T-helper 9 cell (primary cell): ENCODE measurements around the gene PILRB.
"Not testable (repeated sequence)": the region's sequence is repeated elsewhere in the genome, so short reads cannot be mapped to it uniquely, and the experiment has no call there.

Source experiments
- DNase-seq: peaks from one replicate; pipeline ENCODE4 v3.0.0-alpha.2; 2020

Gene PILRB

DNA sequence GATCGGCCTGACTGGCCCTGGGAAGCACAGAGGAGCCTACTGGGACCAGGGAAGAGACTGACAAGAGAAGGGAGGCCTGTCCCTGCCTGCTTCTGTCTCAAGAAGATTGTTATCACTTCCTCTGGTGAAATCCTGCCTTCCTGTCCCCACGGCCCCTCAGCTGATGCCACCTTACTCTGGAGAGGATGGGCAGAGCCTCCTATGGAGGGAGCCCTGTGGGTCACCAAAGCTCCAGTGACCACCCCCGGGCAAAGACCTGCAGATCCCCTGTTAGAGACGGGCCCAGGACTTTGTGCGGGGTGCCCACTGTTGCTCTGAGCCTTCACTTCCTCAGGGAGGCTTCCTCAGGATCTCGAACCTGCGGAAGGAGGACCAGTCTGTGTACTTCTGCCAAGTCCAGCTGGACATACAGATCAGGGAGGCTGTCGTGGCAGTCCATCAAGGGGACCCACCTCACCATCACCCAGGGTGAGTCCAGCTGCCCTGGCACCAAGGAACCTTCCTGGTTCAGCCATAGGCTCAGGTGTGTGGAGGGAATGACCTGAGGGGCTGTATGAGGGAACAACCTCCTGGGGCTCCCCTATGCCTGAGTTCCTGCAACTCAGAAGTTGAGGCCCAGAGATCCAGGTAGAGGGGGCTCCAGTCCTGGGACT, 1.4 kb upstream of the PILRB start:
- DNase-seq, result no peak

DNA sequence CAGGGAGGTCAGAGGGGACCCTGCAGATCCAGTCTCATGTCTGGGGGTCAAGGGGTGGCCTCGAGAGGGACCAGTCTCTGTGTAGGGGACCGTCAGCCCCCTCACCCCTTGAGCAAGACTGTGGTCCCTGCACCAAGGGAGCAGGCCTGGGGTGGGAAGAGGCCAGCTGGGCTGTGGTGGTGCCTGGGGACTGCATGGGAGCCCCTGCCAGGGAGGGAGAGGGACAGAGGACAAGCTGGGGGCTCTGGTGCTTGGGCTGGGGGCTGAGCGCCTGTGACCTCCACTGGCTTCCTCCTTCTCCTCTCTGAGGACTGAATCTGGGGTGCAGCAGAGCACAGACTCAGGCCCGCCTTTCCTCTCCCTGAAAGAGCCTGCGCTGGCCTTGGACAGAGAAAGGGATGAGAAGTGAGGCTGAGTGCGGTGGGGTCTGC, 771 bp upstream of the PILRB start:
- no peak for DNase-seq

DNA sequence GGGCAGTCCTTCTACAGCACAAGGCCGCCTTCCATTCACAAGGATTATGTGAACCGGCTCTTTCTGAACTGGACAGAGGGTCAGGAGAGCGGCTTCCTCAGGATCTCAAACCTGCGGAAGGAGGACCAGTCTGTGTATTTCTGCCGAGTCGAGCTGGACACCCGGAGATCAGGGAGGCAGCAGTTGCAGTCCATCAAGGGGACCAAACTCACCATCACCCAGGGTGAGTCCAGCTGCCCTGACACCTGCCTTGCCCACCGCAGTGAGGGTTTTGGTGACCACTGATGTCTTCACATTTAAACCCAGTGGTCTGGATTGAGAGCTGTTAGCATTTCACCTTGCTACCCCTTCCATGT, 918 bp downstream of the PILRB start:
- DNase-seq, result no peak

DNA sequence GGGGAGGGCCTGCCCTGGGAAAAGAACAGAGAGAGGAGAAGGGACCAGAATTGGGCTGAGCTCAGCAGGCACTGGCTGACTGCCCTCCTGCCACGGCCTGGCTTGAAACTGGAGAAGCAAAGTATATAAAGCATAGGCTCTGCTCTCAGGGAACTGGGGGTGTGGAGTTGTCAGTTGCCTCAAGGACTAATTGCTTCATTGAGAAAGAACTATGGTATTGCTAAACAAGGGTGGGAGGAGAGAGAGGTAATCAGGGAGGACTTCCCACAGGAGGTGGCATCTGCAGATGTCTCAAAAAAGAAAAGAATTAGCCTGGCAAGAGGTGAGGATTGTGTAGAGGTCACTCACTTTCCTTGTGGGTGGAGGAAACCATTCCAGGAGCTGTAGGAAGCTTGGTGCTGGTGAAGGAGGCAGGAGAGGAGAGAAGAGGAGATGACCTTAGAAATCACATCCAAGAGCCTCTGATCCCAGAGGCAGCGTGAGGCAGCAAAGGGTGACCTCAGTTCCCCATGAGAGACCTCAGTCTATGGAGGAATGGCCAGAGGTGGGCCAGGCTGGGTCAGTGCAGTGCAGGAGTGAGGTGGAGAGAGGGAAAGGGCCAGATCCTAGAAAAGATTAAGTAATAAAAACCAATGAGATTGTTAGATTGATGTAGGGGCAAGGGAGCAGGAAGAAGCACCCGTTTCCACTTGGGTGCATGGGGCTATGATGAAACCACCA, 2.4 kb downstream of the PILRB start:
- no peak for DNase-seq

DNA sequence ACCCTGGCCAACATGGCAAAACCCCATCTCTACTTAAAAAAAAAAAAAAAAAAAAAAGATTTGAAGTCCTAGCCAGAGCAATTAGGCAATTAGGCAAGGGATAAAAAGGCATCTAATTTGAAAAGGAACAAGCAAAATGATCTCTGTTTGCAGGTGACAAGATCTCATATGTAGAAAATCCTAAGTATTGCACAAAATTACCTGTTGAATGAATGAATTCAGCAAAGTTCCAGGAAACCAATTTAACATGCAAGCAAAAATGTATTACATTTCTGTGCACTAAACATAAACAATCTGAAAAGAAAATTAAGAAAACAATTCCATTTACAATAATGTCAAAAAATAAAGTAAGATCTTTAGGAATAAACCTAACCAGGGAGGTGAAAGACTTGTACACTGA, 5.2 kb downstream of the PILRB start:
- DNase-seq, result no peak

DNA sequence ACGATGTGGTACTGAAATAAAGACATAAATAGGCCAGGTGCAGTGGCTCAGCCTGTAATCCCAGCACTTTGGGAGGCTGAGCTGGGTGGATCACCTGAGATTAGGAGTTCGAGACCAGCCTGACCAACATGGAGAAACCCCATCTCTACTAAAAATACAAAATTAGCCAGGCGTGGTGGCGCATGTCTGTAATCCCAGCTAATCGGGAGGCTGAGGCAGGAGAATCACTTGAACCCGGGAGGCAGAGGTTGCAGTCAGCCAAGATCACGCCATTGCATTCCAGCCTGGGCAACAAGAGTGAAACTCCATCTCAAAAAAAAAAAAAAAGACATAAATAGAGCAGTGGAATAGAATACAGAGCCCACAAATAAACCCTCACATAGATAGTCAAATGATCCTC, 5.9 kb downstream of the PILRB start:
- DNase-seq, result not testable (repeated sequence)

DNA sequence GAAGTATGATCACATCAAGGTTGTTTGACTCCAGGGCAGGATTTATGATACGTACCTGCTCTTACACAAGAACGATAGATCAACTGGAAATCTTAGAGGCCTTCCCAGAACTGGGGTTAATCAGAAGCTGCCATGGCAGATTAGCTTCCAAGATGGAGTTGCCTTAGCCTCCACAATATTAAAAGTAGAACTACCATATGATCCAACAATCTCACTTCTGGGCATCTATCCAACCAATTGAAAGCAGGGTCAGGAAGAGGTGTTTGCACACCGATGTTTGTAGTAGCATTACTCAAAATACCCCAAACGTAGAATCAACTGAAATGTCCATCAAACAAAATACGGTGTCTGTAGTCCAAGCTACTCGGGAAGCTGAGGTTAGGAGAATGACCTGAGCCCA, 6.6 kb downstream of the PILRB start:
- no peak for DNase-seq

DNA sequence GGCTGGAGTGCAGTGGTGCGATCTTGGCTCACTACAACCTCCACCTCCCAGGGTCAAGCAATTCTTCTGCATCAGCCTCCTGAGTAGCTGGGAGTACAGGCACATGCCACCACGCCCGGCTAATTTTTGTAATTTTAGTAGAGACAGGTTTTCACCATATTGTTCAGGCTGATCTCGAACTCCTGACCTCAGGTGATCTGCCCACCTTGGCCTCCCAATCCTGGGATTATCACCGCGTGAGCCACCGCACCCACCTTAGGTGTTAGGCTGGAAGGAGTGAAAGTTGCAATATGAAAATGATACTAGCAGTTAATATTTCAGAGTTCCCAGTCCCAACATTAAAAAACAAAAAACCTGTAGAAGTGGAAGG, 8.1 kb downstream of the PILRB start:
- not testable (repeated sequence) for DNase-seq

DNA sequence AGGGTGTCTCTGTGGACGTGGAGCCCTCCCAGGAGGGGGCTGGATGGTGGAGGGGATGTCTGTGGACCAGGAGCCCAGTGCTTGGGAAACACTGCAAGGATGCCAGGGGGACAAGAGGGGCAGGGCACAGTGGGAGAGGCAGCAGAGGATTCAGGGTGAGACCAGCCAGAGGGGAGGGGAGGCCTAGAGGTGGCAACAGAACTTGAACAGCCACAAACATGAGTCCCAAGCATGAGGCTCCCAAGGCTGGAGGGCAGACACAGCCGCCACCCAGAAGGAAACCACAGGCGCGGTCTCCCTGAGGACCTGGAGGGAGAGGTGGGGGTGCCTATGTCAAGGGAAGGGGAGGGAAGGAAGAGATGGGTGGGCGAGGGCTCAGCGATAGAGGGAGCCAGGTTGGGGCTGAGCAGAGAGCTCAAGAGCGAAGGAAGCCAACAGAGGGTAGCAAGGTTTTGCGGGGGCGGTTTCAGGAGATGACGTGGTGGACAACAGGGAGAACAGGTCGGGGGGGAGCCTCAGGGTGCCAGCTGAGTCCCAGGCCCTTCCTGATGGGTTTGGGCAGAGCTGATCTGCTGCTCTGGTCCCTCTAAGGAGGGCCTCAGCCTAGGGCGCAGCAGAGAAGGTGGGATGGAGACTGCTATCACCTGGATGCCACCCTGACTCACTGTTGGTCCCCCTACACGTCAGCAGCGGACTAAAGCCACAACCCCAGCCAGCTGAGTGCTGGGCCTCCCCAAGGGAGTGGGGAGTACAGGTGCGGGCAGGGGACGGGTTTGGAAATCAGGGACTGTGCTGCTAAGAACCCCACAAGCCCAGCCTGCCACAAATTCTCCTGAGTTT, 8.7 kb downstream of the PILRB start:
- no peak for DNase-seq

DNA sequence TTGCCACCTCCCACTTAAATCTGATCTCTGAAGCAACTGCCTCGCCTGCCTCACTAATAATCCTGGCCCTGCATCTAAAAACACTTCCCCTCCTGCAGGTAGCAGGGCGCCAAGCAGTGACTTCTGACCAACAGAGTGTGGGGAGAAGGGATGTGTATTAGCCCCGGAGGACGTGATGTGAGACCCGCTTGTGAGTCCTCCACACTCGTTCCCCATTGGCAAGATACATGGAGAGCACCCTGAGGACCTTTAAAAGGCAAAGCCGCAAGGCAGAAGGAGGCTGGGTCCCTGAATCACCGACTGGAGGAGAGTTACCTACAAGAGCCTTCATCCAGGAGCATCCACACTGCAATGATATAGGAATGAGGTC, 9.3 kb downstream of the PILRB start:
- DNase-seq, result no peak

DNA sequence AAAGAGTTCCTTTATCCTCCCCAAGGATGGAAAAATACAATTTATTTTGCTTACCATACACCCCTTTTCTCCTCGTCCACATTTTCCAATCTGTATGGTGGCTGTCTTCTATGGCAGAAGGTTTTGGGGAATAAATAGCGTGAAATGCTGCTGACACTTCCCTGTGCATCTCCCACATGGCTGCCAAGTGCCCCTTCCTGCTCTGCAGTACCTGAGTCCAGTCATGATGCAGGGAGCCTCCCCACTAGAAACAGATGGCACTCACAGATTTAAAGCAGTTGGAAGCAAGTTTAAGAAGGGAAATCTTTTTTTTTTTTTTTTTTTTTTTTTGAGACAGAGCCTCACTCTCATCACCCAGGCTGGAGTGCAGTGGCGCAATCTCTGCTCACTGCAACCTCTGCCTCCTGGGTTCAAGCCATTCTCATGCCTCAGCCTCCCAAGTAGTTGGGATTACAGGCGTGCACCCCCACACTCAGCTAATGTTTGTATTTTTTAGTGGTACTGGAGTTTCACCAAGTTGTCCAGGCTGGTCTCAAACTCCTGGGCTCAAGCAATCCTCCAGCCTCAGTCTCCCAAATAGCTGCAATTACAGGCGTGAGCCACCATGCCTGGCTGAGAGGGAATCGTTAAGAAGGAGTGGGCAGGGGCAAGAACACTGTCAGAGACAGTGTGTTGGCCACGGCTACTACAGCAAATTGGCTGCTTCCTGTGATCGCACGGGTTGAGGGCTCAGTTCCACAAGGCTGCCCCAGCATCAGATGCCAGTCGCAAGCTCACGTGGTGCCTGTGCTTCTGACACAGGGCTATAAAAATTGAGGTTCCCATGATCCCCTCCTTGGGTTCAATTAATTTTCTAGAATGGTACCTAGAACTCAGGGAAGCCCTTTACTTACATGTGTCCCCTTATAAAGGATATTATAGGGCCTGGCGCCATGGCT, 10.0 kb downstream of the PILRB start:
- no peak for DNase-seq

DNA sequence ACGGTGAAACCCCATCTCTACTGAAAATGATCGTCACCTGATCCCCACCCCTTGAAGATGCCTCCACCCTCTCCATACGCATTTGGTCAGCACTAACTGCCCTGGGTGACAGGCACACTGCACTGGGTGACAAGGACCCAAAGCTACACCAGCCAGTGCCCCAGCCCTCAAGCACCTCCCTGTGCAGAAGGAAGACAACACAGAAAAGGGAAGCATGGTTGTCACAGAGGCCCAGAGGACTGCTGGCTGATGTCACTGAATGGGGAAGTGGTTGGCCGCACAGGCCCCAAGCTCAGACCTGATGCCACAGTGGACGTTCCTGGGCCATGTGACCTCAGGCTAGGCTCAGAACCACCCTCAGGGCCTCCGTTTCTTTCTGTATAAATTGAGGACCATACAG, 11.2 kb downstream of the PILRB start:
- DNase-seq, result no peak

DNA sequence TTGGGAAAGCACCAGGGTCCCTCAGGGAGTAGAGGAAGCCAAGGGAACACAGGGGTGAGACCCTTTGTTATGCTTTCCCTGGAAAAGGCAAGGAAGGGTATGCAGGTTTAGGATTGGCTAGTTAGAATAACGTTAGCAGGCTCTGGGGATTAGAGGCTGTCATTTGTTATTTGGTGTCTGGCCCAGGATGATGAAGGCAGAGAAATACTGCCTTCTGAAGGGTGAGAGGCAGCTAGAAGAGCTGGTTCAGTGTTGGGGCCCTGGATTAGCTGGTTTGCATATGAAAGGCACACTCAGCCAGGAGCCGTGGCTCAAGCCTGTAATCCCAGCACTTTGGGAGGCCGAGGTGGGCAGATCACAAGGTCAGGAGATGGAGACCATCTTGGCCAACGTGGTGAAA, 12.4 kb downstream of the PILRB start:
- no peak for DNase-seq

DNA sequence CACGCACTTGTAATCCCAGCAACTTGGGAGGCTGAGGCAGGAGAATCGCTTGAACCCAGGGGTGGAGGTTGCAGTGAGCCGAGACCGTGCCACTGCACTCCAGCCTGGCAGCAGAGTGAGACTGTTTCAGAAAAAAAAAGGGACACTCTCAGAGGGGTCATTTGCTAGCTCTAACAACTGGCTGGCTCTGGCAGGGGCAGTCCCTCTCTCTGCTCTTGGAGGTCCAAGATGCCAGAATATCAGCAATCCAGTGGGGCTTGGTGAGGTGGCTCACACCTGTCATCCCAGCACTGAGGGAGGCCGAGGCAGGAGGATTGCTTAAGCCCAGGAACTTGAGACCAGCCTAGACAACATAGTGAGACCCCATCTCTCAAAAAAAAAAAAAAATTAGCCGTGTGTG, 12.8 kb downstream of the PILRB start:
- DNase-seq, result no peak

DNA sequence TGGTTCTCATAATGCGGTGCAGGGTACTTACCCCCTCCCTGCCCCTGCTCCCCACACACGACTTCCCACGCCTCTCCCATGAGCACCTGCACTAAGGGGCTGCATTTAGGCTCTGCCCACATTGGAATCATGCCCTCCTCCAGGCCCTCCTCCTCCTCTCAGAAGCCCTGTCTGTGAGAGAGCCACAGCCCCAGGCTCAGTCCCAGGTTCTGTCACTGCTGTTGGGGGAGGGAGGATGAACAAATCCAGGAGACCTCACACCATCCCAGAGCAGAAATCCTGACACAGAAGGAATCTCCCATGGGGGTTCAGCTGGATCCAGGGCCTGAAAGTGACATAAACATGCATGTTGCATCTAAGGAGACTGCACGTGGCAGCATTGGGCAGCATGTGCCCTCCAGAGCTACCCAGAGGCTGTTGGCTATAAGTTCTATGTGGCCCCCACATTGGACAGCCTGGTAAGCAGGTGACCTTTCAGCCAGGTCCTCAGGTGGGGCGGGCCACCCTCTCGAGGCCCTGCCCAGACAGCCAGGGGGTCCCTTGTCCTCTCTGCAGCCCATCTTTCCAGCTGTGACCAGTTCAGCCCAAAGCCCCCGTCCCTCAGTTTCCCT, 13.7 kb downstream of the PILRB start:
- DNase-seq, result no peak

DNA sequence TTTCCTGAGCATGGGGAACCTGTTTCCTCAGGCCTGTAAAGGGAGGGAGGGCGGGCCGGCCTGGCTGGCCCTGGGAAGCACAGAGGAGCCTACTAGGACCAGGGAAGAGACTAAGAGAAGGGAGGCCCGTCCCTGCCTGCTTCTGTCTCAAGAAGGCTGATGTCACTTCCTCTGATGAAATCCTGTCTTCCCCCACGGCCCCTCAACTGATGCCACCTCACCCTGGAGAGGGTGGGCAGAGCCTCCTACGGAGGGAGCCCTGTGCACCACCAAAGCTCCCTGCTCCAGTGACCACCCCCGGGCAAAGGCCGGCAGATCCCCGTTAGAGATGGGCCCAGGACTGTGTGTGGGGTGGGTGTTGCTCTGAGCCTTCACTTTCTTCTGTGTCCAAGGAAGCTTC, 14.3 kb downstream of the PILRB start:
- no peak for DNase-seq

DNA sequence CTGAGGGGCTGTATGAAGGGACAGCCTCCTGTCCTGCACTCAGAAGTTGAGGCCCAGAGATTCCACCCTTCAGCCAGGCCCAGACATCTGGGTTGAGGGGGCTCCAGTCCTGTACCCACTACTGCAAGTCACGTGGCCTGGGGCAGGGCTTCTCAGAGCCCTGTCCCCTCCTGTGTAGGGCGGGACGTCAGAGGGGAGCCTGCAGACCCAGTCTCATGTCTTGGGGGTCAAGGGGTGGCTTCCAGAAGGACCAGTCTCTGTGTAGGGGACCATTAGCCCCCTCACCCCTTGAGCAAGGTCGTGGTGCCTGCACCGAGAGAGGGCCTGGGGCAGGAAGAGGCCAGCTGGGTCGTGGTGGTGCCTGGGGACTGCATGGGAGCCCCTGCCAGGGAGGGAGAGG, 14.8 kb downstream of the PILRB start:
- no peak for DNase-seq

DNA sequence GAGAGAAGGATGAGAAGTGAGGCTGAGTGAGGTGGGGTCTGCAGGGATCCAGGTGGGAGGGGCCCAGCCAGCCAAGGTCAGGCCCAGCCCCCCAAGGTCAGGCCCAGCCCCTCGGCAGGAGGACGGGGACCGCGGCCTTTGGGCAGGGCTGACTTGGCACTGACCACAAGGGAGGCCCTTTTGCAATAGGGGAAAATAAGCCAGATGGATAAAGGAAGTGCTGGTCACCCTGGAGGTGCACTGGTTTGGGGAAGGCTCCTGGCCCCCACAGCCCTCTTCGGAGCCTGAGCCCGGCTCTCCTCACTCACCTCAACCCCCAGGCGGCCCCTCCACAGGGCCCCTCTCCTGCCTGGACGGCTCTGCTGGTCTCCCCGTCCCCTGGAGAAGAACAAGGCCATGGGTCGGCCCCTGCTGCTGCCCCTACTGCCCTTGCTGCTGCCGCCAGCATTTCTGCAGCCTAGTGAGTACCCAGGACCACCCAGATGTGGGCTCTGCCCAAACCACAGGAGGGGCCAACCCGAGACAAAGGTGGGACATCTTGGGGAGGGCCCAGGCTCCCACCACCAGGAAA, 15.4 kb downstream of the PILRB start, which contains the start of gene PILRA:
Gene PILRA, plus strand, starts transcription at position 227 of the 571 bp plus-strand sequence. Its CDS starts 170 bp downstream, at position 397.
- DNase-seq, result no peak

DNA sequence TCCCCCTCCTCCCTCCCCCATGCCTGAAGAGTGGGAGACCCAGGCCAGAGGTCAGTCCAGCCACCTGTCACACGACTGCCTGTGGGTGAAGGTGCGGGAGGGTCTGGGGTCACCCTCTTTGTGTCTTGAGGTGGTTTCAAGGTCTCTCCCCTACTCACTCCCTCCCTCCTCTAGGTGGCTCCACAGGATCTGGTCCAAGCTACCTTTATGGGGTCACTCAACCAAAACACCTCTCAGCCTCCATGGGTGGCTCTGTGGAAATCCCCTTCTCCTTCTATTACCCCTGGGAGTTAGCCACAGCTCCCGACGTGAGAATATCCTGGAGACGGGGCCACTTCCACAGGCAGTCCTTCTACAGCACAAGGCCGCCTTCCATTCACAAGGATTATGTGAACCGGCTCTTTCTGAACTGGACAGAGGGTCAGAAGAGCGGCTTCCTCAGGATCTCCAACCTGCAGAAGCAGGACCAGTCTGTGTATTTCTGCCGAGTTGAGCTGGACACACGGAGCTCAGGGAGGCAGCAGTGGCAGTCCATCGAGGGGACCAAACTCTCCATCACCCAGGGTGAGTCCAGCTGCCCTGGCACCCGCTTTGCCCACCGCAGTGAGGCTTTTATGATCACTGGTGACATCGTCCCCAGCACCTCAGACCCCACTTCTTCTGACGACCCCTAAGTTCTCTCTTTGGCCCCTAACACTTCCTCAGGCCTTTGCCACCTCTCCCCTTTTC, 16.1 kb downstream of the PILRB start:
- DNase-seq, result not testable (repeated sequence)

DNA sequence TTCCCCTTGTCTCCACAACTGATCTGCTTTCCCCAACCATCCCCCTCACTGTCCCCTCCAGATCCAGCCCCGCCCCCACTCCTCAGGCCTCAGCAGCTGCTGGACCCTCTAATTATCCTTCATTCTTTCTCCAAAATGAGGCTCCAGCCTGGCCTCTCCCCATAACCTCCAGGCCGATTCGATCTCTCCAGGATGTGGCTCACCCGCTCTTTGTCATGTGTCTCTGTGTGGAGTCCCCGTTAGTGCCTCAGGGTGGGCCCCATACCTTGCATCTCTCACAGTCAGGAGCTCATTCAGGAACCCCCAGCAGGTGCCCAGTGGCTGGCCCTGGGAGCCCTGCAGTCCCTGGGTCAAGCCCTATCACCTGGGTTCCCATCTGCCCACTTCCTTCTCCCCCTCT, 16.7 kb downstream of the PILRB start:
- no peak for DNase-seq

DNA sequence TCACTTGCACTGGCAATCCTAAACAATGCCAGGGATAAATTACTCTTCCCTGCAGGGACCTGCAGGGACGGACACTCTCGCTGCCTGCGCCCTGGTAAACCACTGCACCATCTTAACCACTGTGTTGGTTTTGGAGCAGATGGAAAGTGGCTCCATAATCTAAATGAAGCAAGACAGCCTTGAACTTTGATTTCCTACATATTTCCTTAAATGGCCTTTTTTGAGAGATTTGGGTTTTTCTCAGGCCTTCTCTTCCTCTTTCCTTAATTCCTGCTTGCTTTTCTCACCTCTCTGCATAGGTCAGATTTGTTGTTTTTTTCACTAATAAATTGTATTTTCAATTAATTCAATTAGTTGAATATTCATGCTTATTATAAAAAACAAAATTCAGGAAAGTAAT, 18.1 kb downstream of the PILRB start:
- no peak for DNase-seq
